HCT116 (cell line): Measurements from ENCODE around the gene SYNDIG1. TPM values are rescaled to one million over a fixed set of nuclear protein-coding genes. Genes with fewer than 3 reads are reported as not detected.

Experiments used
- ATAC-seq: fragments of 200-7000 bp; cut with Tn5 transposase; 2 replicates; pipeline ENCODE4 v1.9.1; 2020; ENCODE audit warnings: mild to moderate bottlenecking, moderate library complexity
- BruUV-seq: library from RNA; stranded (reverse); fragments of 400-500 nt; replicated peaks from 2 replicates; lab custom pipeline; 2021; lab: Mats Ljungman, UMichigan
- CTCF ChIA-PET: fragments of 300-600 bp; sonication (Branson Sonifier 250); formaldehyde crosslinking; loops from one replicate; lab custom pipeline; 2021; ENCODE audit warnings: antibody characterized with exemption; lab: Charles Lee
- POLR2A ChIA-PET: fragments of 300-600, 350-600 bp; sonication (Branson Sonifier 250); formaldehyde crosslinking; loops from one replicate; lab custom pipeline; 2021; ENCODE audit warnings: antibody characterized with exemption; lab: Charles Lee
- RAD21 ChIA-PET, 2 experiments: fragments of 300-600 bp; sonication (Branson Sonifier 250); formaldehyde crosslinking; loops; one replicate each; lab custom pipeline; 2023; ENCODE audit warnings: low total read pairs in 2 of 2; ENCODE audit not compliant: uncharacterized antibody in 2 of 2, unreplicated experiment in 2 of 2, low non-redundant PET in 1 of 2; lab: Charles Lee
- DNase-seq: peaks from one replicate; pipeline ENCODE4 v3.0.0-alpha.2; 2010; ENCODE audit warnings: low read depth, low spot score
- H2AFZ ChIP-seq: fragments of 200-600 bp; shearing (Covaris generic), sonication (generic); 2 replicates; pipeline ENCODE4 v1.6.1; 2017; ENCODE audit warnings: low read depth, mixed run types, mixed read lengths, antibody characterized with exemption, low read length; ENCODE audit not compliant: poor library complexity, severe bottlenecking
- H3K27ac ChIP-seq: 2 replicates; pipeline ENCODE4 v1.5.1; 2012; ENCODE audit warnings: low read depth, low read length
- H3K27me3 ChIP-seq: fragments of 200-600 bp; sonication (generic); 2 replicates; pipeline ENCODE4 v1.6.1; 2016; ENCODE audit warnings: mixed run types, low read length, mixed read lengths; ENCODE audit not compliant: insufficient read depth
- H3K36me3 ChIP-seq, 2 experiments: fragments of 200-500 bp in 1 of 2; fragments of 200-600 bp in 1 of 2; sonication (Bioruptor generic) in 1 of 2; sonication (generic) in 1 of 2; 2 replicates each; pipeline versions ENCODE4 v1.5.1 to v1.6.1; 2014 to 2016; ENCODE audit warnings: low read length in 2 of 2, inconsistent platforms in 1 of 2, mixed read lengths in 1 of 2, mixed run types in 1 of 2; ENCODE audit not compliant: insufficient read depth in 2 of 2, control insufficient read depth in 1 of 2
- H3K4me1 ChIP-seq, 2 experiments: fragments of 200-600 bp in 1 of 2; sonication (generic) in 1 of 2; 2 replicates each; pipeline versions ENCODE4 v1.5.1 to v1.6.1; 2012 to 2017; ENCODE audit warnings: low read length in 2 of 2, inconsistent platforms in 1 of 2, mild to moderate bottlenecking in 1 of 2, mixed read lengths in 1 of 2, mixed run types in 1 of 2, moderate library complexity in 1 of 2; ENCODE audit not compliant: insufficient read depth in 2 of 2, control insufficient read depth in 1 of 2
- H3K4me2 ChIP-seq: fragments of 200-600 bp; sonication (generic); 2 replicates; pipeline ENCODE4 v1.6.1; 2017; ENCODE audit warnings: mixed run types, low read length, mixed read lengths
- H3K4me3 ChIP-seq, 2 experiments: fragments of 200-600 bp in 1 of 2; sonication (generic) in 1 of 2; replicated peaks in 1 of 2; 2 replicates each; pipeline ENCODE4 v1.5.1; 2011 to 2016; ENCODE audit warnings: low read length in 2 of 2, control low read depth in 1 of 2, low read depth in 1 of 2, mild to moderate bottlenecking in 1 of 2, mixed read lengths in 1 of 2, mixed run types in 1 of 2
- H3K79me2 ChIP-seq: fragments of 200-600 bp; sonication (generic); 2 replicates; pipeline ENCODE4 v1.6.1; 2017; ENCODE audit warnings: mild to moderate bottlenecking, mixed run types, low read length, moderate library complexity, mixed read lengths; ENCODE audit not compliant: insufficient read depth
- H3K9ac ChIP-seq: fragments of 200-600 bp; sonication (generic); 2 replicates; pipeline ENCODE4 v1.6.1; 2016; ENCODE audit warnings: low read length, mixed read lengths
- H3K9me2 ChIP-seq: fragments of 200-600 bp; sonication (generic), shearing (Covaris generic); 2 replicates; pipeline ENCODE4 v1.6.1; 2017; ENCODE audit warnings: mixed run types, mild to moderate bottlenecking, moderate library complexity; ENCODE audit not compliant: insufficient read depth
- H3K9me3 ChIP-seq, 2 experiments: fragments of 200-500 bp in 1 of 2; fragments of 200-600 bp in 1 of 2; sonication (Bioruptor generic) in 1 of 2; sonication (generic) in 1 of 2; 2 replicates each; pipeline ENCODE4 v1.6.1; 2014 to 2017; ENCODE audit warnings: low read length in 2 of 2, mixed read lengths in 2 of 2, inconsistent platforms in 1 of 2, low read depth in 1 of 2, mild to moderate bottlenecking in 1 of 2, mixed run types in 1 of 2, moderate library complexity in 1 of 2; ENCODE audit not compliant: control insufficient read depth in 1 of 2, insufficient read depth in 1 of 2
- H4K20me1 ChIP-seq: fragments of 200-600 bp; sonication (generic), shearing (Covaris generic); 2 replicates; pipeline ENCODE4 v1.6.1; 2017; ENCODE audit warnings: mixed run types, mild to moderate bottlenecking, moderate library complexity; ENCODE audit not compliant: insufficient read depth
- ATF3 ChIP-seq: IDR thresholded peaks from 2 replicates; pipeline ENCODE4 v1.6.1; 2012
- CBX3 ChIP-seq: IDR thresholded peaks from 2 replicates; pipeline ENCODE4 v1.6.1; 2012; ENCODE audit warnings: low read depth
- CEBPB ChIP-seq: IDR thresholded peaks from 2 replicates; pipeline ENCODE4 v1.6.1; 2012; ENCODE audit warnings: low read depth
- CTCF ChIP-seq, 3 experiments: fragments of 200-600 bp in 1 of 3; sonication (generic) in 1 of 3; IDR thresholded peaks in 2 of 3; conservative IDR thresholded peaks in 1 of 3; 2 replicates each; pipeline ENCODE4 v1.5.1; 2012 to 2017; ENCODE audit warnings: low read depth in 2 of 3, low read length in 2 of 3, antibody characterized with exemption in 1 of 3, borderline replicate concordance in 1 of 3, control low read depth in 1 of 3, mild to moderate bottlenecking in 1 of 3, mixed read lengths in 1 of 3, mixed run types in 1 of 3, moderate library complexity in 1 of 3; ENCODE audit not compliant: insufficient read depth in 1 of 3
- EZH2 ChIP-seq: fragments of 200-600 bp; sonication (generic); IDR thresholded peaks from 2 replicates; pipeline ENCODE4 v1.6.1; 2017; ENCODE audit warnings: antibody characterized with exemption, mixed run types
- EZH2phosphoT487 ChIP-seq: fragments of 200-600 bp; IDR thresholded peaks from 2 replicates; pipeline ENCODE4 v1.6.1; 2018; ENCODE audit warnings: antibody characterized with exemption, borderline replicate concordance
- FOSL1 ChIP-seq: IDR thresholded peaks from 2 replicates; pipeline ENCODE4 v1.6.1; 2012; ENCODE audit warnings: low read depth
- JUND ChIP-seq: IDR thresholded peaks from 2 replicates; pipeline ENCODE4 v1.6.1; 2012
- POLR2A ChIP-seq: IDR thresholded peaks from 2 replicates; pipeline ENCODE4 v1.7.0; 2011; ENCODE audit warnings: borderline replicate concordance; ENCODE audit not compliant: insufficient read depth, insufficient read length; ENCODE audit errors: extremely low read depth
- REST ChIP-seq: IDR thresholded peaks from 2 replicates; pipeline ENCODE4 v1.6.1; 2012; ENCODE audit warnings: low read depth
- SIN3A ChIP-seq: IDR thresholded peaks from 2 replicates; pipeline ENCODE4 v1.6.1; 2012; ENCODE audit warnings: low read depth
- SP1 ChIP-seq: IDR thresholded peaks from 2 replicates; pipeline ENCODE4 v1.6.1; 2012; ENCODE audit warnings: low read depth
- YY1 ChIP-seq: IDR thresholded peaks from 2 replicates; pipeline ENCODE4 v1.6.1; 2011; ENCODE audit warnings: low read length, low read depth, moderate library complexity, mild to moderate bottlenecking; ENCODE audit not compliant: insufficient replicate concordance; ENCODE audit errors: extremely low read depth
- ZFX ChIP-seq: fragments of 450-650 bp; IDR thresholded peaks from 2 replicates; pipeline ENCODE4 v1.6.1; 2017
- ZNF274 ChIP-seq: fragments of 200-500 bp; sonication (Bioruptor generic); IDR thresholded peaks from 2 replicates; pipeline ENCODE4 v1.6.1; 2014; ENCODE audit warnings: mild to moderate bottlenecking, low read depth, low read length, inconsistent platforms
- intact Hi-C: fragments of 100-400 bp; cut with micrococcal nuclease; formaldehyde crosslinking; loops from 2 replicates; pipeline ENCODE4 v1.10.0; 2022
- total RNA-seq: library from RNA; stranded (reverse); gene quantifications from one replicate; pipeline ENCODE4 v1.2.1, GENCODE V29; 2021; ENCODE audit not compliant: unreplicated experiment

SYNDIG1 gene
- total RNA-seq, 1 experiment from 2014 or later: not detected

GRCh38 chr20:24700166-24700860, 230.9 kb downstream of the SYNDIG1 start:
- POLR2A ChIA-PET: no interaction called here

More at GRCh38 chr20:24700166-24700860, 230.9 kb downstream of the SYNDIG1 start:
- TF ChIP-seq YY1 (no peak), ZFX (no peak), JUND (no peak), ZNF274 (no peak), CEBPB (no peak), POLR2A (no peak), FOSL1 (no peak), EZH2phosphoT487 (no peak), CBX3 (no peak), SP1 (no peak), EZH2 (no peak), CTCF (IDR thresholded peaks at IDR 0.05 in 2 of 3, conservative IDR thresholded peaks at IDR 0.05 in 1 of 3; ENCODE audit: borderline replicate concordance in 1 of 3, insufficient read depth in 1 of 3, low read depth in 2 of 3, low read length in 2 of 3) (no peak), SIN3A (no peak), REST (no peak), ATF3 (no peak)
- no peak overlapping the region for H3K27ac ChIP-seq
- no peak overlapping the region for H2AFZ ChIP-seq
- no peak overlapping the region for H3K4me3 ChIP-seq
- no peaks in the 10 kb centered on the region for H3K9me3 ChIP-seq
- no TSS peak for BruUV-seq
- DNase-seq (no peak), ATAC-seq (no peak)
- intact Hi-C loops: no loop called here
- no peak overlapping the region for H3K4me2 ChIP-seq
- no peaks in the 10 kb centered on the region for H4K20me1 ChIP-seq
- peaks cover 61% of the 10 kb centered on the region for H3K27me3 ChIP-seq
- H3K9me2 ChIP-seq: no peaks in the 10 kb centered on the region
- H3K79me2 ChIP-seq: no peaks in the 10 kb centered on the region
- RAD21 ChIA-PET: no interaction called here
- no peak overlapping the region for H3K9ac ChIP-seq
- H3K4me1 ChIP-seq: no peaks in the 10 kb centered on the region
- no peaks in the 10 kb centered on the region for H3K36me3 ChIP-seq
- CTCF ChIA-PET: no interaction called here
